Mucosa of descending colon (tissue), 3 donors: Measurements from ENCODE around the gene GOLGA6L2. TPM values are rescaled to one million over a fixed set of nuclear protein-coding genes. Genes with fewer than 3 reads are reported as not detected.
"Not testable (repeated sequence)": the region's sequence is repeated elsewhere in the genome, so short reads cannot be mapped to it uniquely, and the experiment has no call there.

Experiments
- ATAC-seq: fragments of 200-7000 bp; cut with Tn5 transposase; one replicate; pipeline ENCODE4 v1.9.1; 2020; ENCODE audit warnings: mild to moderate bottlenecking, moderate library complexity
- DNase-seq, 3 donors: peaks; one replicate each; pipeline ENCODE4 v3.0.0-alpha.2; 2020
- H3K36me3 ChIP-seq: fragments of 200-600 bp; one replicate; pipeline ENCODE4 v1.8.0; 2021; ENCODE audit warnings: low read depth, mild to moderate bottlenecking
- H3K4me1 ChIP-seq: fragments of 200-600 bp; one replicate; pipeline ENCODE4 v1.8.0; 2021; ENCODE audit warnings: low read depth, mild to moderate bottlenecking
- H3K4me3 ChIP-seq: fragments of 200-600 bp; one replicate; pipeline ENCODE4 v1.8.0; 2021; ENCODE audit warnings: mild to moderate bottlenecking
- H3K9me3 ChIP-seq: fragments of 200-600 bp; one replicate; pipeline ENCODE4 v1.8.0; 2021; ENCODE audit warnings: mild to moderate bottlenecking
- intact Hi-C, 2 donors: fragments of 100-400 bp; cut with DNase I in 1 of 2; cut with micrococcal nuclease in 1 of 2; formaldehyde crosslinking; loops; one replicate each; pipeline versions ENCODE4 v1.11.0 to v1.11.1; 2022; cut with DNase I, micrococcal nuclease
- total RNA-seq, 3 donors: library from RNA; stranded (reverse); fragmentation: NEBNext Ultra II Directional in 2 of 3; extraction: Animal tissue kit (Norgen Biotek cat#: 25700) in 2 of 3; gene quantifications; one replicate each; pipeline versions ENCODE4 v1.2.1 to v1.2.4, GENCODE V29; 2021 to 2023
- TF ChIP-seq, protein P1 (sequence below): fragments of 200-600 bp; IDR thresholded peaks from one replicate; pipeline ENCODE4 v1.8.0; 2022; ENCODE audit warnings: antibody characterized with exemption, mild to moderate bottlenecking
- donor health status: DM: no; HTN: no; CAD: no; lungs with moderate emphysema.
- donor health status: DM: no; HTN: no; CAD: no.
- donor health status: DM: no; HTN: yes; CAD: no.

The GOLGA6L2 gene
- total RNA-seq, 3 donors from 2014 or later = not detected

DNA sequence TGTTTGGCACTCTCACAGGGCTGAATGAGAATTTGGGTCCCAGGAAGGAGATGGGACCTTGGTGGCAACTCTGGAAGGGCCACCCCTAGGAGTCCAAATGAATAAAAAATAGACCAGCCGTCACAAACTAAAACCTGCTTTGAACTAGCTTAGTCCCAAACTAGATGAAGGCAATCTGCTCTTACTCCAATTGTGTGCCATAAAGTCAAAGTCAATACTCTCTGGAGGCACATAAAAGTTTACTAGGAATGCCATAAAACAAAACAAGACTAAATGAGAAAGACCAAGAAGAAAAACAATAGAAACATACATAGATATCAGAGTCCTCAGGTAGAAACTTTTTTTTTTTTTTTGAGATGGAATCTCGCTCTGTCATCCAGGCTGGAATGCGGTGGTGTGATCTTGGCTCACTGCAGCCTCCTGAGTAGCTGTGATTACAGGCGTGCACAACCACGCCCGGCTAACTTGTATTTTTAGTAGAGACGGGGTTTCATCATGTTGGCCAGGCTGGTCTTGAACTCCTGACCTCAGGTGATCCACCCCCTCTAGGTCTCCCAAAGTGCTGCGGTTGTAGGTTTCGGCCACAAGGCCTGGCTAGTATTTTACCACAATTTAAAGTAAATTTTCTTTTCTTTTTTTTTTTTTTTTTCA lies 8.1 kb downstream of the GOLGA6L2 start:
- H3K9me3 ChIP-seq = no peaks in the 10 kb centered on the region
- DNase-seq = peak in 2 of 3 donors; percentile 45 to 64
- intact Hi-C loops = no loop called here

GRCh38 chr15:23437673-23438072 lies 9.4 kb downstream of the GOLGA6L2 start:
- TF ChIP-seq, protein P1, sequence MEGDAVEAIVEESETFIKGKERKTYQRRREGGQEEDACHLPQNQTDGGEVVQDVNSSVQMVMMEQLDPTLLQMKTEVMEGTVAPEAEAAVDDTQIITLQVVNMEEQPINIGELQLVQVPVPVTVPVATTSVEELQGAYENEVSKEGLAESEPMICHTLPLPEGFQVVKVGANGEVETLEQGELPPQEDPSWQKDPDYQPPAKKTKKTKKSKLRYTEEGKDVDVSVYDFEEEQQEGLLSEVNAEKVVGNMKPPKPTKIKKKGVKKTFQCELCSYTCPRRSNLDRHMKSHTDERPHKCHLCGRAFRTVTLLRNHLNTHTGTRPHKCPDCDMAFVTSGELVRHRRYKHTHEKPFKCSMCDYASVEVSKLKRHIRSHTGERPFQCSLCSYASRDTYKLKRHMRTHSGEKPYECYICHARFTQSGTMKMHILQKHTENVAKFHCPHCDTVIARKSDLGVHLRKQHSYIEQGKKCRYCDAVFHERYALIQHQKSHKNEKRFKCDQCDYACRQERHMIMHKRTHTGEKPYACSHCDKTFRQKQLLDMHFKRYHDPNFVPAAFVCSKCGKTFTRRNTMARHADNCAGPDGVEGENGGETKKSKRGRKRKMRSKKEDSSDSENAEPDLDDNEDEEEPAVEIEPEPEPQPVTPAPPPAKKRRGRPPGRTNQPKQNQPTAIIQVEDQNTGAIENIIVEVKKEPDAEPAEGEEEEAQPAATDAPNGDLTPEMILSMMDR = no peak
- intact Hi-C loops = no loop called here
- no peak overlapping the region for H3K4me3 ChIP-seq
- H3K36me3 ChIP-seq = no peaks in the 10 kb centered on the region
- no peaks in the 10 kb centered on the region for H3K9me3 ChIP-seq
- peaks cover 13% of the 10 kb centered on the region for H3K4me1 ChIP-seq
- DNase-seq (peak in 1 of 3 donors; percentile 22), ATAC-seq (peak; percentile 61)

More for the DNA sequence above, 8.1 kb downstream of the GOLGA6L2 start:
- H3K4me3 ChIP-seq = no peak overlapping the region
- peak; percentile 88 for ATAC-seq
- H3K36me3 ChIP-seq = no peaks in the 10 kb centered on the region
- TF ChIP-seq, protein P1 = no peak
- H3K4me1 ChIP-seq = peaks cover 13% of the 10 kb centered on the region

- Histone ChIP-seq H3K4me3 (no peak overlapping the region), H3K9me3 (no peaks in the 10 kb centered on the region), H3K4me1 (peaks cover 13% of the 10 kb centered on the region), H3K36me3 (no peaks in the 10 kb centered on the region)
- TF ChIP-seq, protein P1 = no peak
- no peak for DNase-seq
- ATAC-seq = no peak
- intact Hi-C loops = no loop called here
These were observed 9.9 kb downstream of the GOLGA6L2 start for GRCh38 chr15:23437146-23437545.

DNA sequence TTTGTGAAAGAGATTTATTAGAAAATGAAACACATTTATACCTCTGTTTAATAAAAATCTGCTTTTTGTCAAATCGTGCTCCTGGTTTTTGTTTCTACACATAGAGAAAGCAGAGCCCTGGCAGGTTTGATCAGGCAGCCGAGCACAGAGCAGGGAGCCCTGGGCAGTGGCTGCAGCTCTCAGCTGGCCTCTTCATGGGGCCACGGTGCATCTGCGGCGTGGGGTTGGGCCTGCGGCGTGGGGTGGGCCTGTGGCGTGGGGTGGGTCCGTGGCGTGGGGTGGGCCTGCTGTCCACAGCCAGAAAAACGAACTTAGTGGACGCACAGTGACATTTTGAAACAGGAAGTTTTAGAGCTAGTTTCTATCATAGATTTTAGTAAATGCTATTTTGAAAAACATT lies 10.6 kb downstream of the GOLGA6L2 start:
- ATAC-seq = no peak
- intact Hi-C loops = no loop called here

GRCh38 chr15:23434699-23435098 lies 12.3 kb downstream of the GOLGA6L2 start:
- ATAC-seq, intact Hi-C loops, H3K4me3 ChIP-seq, H3K9me3 ChIP-seq, H3K36me3 ChIP-seq: not testable (repeated sequence)
- H3K4me1 ChIP-seq = peaks cover 13% of the 10 kb centered on the region
- DNase-seq = peak in 2 of 3 donors; percentile 42 to 43

More for the DNA sequence above, 10.6 kb downstream of the GOLGA6L2 start:
- Histone ChIP-seq H3K9me3 (no peaks in the 10 kb centered on the region), H3K4me1 (peaks cover 13% of the 10 kb centered on the region), H3K36me3 (no peaks in the 10 kb centered on the region), H3K4me3 (no peak overlapping the region)
- TF ChIP-seq, protein P1 = no peak
- DNase-seq = no peak

- not testable (repeated sequence) for ATAC-seq
These were observed 21.7 kb downstream of the GOLGA6L2 start for GRCh38 chr15:23425327-23425726.

More at GRCh38 chr15:23425327-23425726, 21.7 kb downstream of the GOLGA6L2 start:
- intact Hi-C loops, H3K36me3 ChIP-seq, H3K4me1 ChIP-seq, H3K4me3 ChIP-seq, H3K9me3 ChIP-seq, DNase-seq: not testable (repeated sequence)
